Central memory CD8-positive, alpha-beta T cell (primary cell): ENCODE measurements around the gene CHCHD6.

Source experiments
- ATAC-seq: fragments of 150-1000 bp; cut with Tn5 transposase; replicated peaks from 2 replicates; pipeline ENCODE4 v1.10.0; 2022; ENCODE audit warnings: mild to moderate bottlenecking, moderate FRiP score, moderate number of reproducible peaks; ENCODE audit not compliant: poor library complexity, severe bottlenecking; ENCODE audit errors: extremely low read depth
- DNase-seq, 2 donors: peaks; one replicate each; pipeline ENCODE4 v3.0.0; 2021; ENCODE audit warnings: low spot score in 2 of 2
- H3K27ac Mint-ChIP-seq: one replicate; pipeline ENCODE4 v1.8.0; 2022; ENCODE audit warnings: low read depth, mild to moderate bottlenecking, moderate library complexity, mixed read lengths
- H3K27me3 Mint-ChIP-seq: one replicate; pipeline ENCODE4 v1.8.0; 2022; ENCODE audit warnings: mixed read lengths
- H3K36me3 Mint-ChIP-seq: one replicate; pipeline ENCODE4 v1.8.0; 2022; ENCODE audit warnings: mild to moderate bottlenecking, moderate library complexity, mixed read lengths; ENCODE audit not compliant: insufficient read depth
- H3K4me1 Mint-ChIP-seq: one replicate; pipeline ENCODE4 v1.8.0; 2022; ENCODE audit warnings: mixed read lengths
- H3K4me3 Mint-ChIP-seq: one replicate; pipeline ENCODE4 v1.8.0; 2022; ENCODE audit warnings: mild to moderate bottlenecking, moderate library complexity, mixed read lengths
- H3K9me3 Mint-ChIP-seq: one replicate; pipeline ENCODE4 v1.8.0; 2022; ENCODE audit warnings: mixed read lengths

The CHCHD6 gene

DNA sequence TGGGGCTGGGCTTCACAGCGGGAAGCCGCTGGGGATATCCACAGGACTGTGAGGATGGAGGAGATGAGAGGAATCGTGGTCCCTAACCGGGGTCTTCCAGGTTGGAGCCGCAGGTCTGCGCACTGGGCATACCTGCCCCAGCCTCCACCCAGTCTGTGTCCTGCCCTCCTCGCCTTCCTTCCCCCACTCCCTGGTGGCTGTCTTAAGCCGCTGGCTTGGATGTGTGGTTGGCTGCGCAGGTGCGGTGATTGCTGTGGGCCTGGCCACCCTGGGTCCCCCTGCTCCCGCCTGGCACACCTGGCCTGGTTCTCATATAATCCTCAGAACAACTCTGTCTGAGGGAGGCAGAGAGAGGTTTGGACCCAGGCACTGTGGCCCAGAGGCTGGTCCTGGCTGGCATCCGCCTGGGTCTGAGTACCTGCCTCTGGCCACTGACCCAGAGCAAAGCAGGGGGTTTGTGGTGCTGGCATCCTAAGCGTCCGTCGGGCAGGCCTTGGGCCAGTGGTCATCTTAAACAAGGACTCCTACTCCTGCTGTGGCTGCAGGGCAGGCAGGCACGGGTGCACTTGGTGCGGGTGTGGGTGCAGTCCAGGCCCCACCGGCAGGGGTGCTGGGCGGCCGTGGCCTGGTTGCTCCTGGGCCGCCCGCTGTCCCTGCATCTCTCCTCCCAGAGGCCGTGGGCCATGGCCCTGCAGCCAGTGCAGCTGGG, 297.6 kb downstream of the CHCHD6 start:
- Mint-ChIP-seq H3K4me3 (no peak overlapping the region), H3K9me3 (no peaks in the 10 kb centered on the region), H3K36me3 (peaks cover 2% of the 10 kb centered on the region), H3K27ac (no peak overlapping the region), H3K4me1 (peaks cover 6% of the 10 kb centered on the region), H3K27me3 (no peaks in the 10 kb centered on the region)
- ATAC-seq (no peak), DNase-seq (no peak)

DNA sequence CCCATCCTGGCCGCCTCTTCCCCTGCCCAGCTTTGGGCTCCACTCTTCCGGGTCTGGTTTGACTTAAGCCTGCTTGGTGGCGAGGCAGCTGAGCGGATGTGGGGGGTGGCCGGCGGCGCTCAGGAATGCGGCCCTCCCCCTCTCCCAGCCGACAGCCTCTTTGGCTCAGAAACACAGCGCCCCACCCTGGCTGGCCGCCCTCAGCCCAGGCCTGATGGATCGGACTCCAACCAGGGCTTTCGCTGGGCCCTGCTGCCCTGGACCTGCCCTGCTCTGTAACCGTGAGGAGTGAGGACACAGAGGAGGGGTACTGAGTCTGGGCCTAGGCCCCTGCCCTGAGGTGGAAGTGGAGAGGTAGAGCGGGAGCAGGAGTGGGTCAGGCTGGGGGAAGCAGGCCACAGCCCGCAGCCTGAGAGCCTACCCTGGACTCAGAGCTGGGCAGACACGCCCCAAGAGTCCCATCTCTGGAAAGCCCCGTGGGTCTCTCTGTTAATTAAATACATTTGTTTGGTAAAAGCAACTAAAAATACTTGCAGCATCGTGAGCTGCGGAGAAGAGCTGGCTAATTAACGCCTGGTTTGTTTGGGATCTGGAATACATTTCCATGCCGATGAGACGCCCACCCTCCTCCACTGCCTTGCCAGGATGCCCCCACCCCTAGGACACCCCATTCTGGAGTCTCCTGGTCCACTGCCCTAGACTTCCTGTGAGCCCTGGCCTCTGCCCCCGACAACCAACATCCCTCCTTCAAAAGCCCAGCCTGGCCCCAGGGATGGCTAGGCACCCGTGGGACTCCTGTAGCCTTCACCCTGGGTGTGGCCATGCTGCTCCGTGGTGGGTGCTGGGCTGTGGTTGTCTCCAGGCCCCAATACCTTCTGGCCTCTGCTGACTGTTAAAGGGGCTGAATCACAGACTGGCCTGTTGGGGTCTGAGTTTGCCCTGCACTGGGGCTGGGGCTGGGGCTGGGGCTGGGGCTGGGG, 298.4 kb downstream of the CHCHD6 start:
- H3K27me3 Mint-ChIP-seq, result no peaks in the 10 kb centered on the region
- no peak overlapping the region for H3K4me3 Mint-ChIP-seq
- H3K9me3 Mint-ChIP-seq, result no peaks in the 10 kb centered on the region
- ATAC-seq (no peak), DNase-seq (no peak)
- H3K27ac Mint-ChIP-seq, result no peak overlapping the region
- peaks cover 6% of the 10 kb centered on the region for H3K4me1 Mint-ChIP-seq
- H3K36me3 Mint-ChIP-seq, result peaks cover 5% of the 10 kb centered on the region

DNA sequence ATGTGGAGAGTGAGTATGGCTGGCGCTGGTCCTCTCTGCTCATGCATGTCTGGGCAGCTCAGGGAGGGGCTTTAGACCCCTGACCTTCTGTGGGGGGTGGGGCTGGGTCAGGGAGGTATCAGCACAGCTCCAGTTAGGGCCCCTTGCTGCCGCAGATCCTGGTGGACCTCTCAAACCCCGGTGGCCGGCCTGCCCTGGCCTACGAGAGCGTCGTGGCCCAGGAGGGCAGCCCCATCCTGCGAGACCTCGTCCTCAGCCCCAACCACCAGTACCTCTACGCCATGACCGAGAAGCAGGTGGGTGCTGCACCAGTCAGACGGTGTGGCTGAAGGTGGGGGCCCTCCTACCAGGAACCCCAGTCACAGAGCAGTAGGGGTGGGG, 299.1 kb downstream of the CHCHD6 start:
- Mint-ChIP-seq H3K36me3 (peaks cover 2% of the 10 kb centered on the region), H3K27me3 (no peaks in the 10 kb centered on the region), H3K9me3 (no peaks in the 10 kb centered on the region), H3K27ac (no peak overlapping the region), H3K4me1 (peaks cover 2% of the 10 kb centered on the region), H3K4me3 (no peak overlapping the region)
- no peak for DNase-seq
- no peak for ATAC-seq

DNA sequence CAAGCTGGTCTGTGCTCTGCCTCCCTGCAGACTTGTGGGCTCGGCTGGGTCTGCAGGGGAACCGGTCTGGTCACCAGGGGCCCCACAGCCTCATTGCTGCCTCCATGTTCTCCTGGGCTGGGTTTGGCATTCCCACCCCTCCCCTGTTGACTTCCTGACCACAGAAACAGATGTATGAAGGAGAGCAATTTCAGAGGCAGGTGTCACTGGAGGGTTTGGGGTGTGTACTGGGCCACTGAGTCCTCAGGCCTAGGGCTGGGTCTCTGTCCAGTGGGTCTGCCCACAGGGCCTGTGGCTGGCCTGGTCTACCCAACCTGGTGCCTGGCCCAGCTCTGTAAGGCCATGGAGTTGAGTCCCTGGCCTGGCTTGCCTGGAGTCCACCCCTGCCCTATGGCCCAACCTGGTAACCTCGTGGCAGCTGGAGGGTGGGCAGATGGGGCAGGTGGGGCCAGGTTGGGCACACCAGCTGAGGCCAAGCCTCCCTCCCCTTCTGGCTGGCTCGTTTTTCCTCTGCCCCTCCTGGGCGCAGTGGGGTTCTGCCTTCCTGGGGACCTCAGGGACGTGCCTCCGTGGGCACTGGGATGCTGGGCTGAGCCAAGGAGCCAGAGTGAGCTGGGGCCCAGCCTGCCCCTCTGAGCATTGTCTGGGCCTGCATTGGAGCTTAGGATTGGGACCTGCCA, 299.7 kb downstream of the CHCHD6 start:
- Mint-ChIP-seq H3K36me3 (peaks cover 2% of the 10 kb centered on the region), H3K4me3 (no peak overlapping the region), H3K27ac (no peak overlapping the region), H3K27me3 (no peaks in the 10 kb centered on the region), H3K4me1 (no peaks in the 10 kb centered on the region), H3K9me3 (no peaks in the 10 kb centered on the region)
- no peak for ATAC-seq
- no peak for DNase-seq

DNA sequence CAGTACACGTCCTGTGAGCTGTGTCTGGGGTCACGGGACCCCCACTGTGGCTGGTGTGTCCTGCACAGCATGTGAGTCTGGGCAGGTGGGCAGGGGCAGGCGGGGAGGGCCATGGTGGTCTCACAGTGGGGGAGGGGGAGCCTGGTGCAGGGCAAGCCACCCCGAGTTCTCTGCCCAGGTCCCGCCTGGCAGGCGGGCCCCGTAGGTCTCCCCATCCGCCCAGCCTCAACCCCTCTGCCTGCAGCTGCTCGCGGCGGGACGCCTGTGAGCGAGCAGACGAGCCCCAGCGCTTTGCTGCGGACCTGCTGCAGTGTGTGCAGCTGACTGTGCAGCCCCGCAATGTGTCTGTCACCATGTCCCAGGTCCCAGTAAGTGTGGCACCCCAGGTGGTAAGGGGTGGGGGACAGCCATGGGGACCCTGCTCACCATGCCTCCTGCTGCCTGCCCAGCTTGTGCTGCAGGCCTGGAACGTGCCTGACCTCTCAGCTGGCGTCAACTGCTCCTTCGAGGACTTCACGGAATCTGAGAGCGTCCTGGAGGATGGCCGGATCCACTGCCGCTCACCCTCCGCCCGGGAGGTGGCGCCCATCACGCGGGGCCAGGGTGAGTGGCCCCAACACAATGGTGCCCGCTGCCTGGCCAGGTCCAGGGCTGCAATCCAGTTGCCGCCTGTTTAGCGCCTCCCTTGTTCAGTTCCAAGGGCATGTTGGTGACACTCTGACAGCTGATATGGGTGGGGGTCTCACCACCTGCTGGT, 300.8 kb downstream of the CHCHD6 start:
- no peak overlapping the region for H3K27ac Mint-ChIP-seq
- no peak for ATAC-seq
- no peak overlapping the region for H3K4me3 Mint-ChIP-seq

DNA sequence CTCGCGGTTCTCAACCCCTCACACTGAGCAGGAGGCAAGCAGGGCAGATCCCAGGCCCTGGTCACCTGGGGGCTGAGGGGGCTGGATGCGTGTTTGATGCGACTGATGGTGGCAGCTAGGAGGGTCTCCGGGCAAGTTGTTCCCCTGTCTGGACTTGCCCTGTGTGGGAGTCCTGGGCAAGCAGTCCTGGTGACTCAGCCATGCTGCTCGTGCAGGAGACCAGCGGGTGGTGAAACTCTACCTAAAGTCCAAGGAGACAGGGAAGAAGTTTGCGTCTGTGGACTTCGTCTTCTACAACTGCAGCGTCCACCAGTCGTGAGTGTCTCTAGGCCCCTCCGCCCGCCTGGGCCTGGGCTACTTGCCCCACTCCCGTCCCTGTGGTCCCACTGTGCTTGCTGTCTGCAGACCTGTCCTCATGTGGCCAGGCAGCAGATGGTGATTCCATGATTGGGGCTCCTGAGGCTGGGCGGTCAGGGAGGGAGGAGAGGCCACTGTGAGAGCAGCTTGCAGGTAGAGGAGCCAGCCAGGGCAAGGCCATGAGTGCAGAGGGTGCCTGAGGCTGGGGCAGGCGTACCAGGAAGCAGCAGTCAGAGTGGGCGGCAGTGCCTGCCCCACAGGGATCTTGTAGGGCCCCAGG, 301.9 kb downstream of the CHCHD6 start:
- Mint-ChIP-seq H3K27me3 (no peaks in the 10 kb centered on the region), H3K9me3 (no peaks in the 10 kb centered on the region), H3K4me3 (no peak overlapping the region), H3K27ac (no peak overlapping the region), H3K36me3 (peaks cover 5% of the 10 kb centered on the region), H3K4me1 (no peaks in the 10 kb centered on the region)
- DNase-seq (no peak), ATAC-seq (no peak)

More for the DNA sequence above, 300.8 kb downstream of the CHCHD6 start:
- H3K36me3 Mint-ChIP-seq, result peaks cover 5% of the 10 kb centered on the region
- no peaks in the 10 kb centered on the region for H3K27me3 Mint-ChIP-seq
- no peaks in the 10 kb centered on the region for H3K4me1 Mint-ChIP-seq
- H3K9me3 Mint-ChIP-seq, result no peaks in the 10 kb centered on the region
- DNase-seq, result no peak

DNA sequence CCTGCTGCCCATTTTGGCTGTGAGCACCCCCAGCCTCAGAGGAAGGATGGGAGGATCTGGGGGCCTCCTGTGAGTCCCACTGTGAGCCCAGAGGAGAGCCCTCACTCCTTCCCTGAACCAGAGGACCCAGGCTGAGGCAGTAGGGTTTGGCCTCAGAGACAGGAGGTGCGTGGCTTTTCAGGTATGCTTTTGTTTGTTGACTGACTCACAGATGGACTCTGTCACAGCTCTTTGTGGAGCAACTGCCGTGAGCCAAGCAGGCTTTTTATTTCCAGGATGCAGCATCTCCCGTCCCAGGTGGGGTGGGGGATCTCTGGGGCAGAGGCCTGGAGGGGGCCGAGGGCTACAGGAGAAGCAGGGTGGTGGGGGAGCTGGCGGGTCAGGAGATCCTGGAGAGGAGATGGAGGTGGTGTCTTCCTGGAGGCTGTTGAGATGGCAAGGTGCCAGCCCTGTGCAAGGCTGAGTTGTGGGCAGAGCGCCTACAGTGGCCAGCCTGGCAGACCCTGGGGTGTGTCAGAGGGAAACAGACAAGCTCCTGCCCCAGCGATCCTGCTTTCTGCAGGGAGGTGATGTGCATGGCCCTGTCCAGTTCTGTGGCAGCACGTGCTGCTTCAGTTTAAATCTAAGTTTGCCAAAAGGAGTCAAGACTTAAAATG, 302.9 kb downstream of the CHCHD6 start:
- Mint-ChIP-seq H3K27ac (no peak overlapping the region), H3K4me3 (no peak overlapping the region), H3K36me3 (peaks cover 5% of the 10 kb centered on the region), H3K9me3 (no peaks in the 10 kb centered on the region), H3K4me1 (no peaks in the 10 kb centered on the region), H3K27me3 (no peaks in the 10 kb centered on the region)
- DNase-seq (no peak), ATAC-seq (no peak)

DNA sequence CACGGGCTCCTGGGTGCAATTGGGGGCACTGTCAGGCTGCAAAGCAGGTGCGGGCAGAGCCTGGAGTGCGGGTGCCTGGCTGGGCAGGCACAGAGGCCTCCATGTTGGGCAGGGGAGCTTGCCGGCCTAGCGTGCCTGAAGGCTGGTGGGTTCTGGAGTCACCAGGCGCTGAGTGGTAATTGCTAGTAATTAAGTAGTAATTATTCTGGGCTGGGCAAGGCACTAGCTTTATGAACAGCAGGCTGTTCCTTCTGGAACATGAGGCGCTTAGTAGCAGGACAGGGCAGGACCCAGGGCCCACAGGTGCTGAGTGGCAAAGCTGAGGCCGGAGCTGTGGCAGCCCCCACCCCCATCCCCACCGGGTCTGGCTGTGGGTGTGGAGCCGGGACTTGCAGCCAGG, 304.2 kb downstream of the CHCHD6 start:
- Mint-ChIP-seq H3K36me3 (peaks cover 5% of the 10 kb centered on the region), H3K27me3 (no peaks in the 10 kb centered on the region), H3K9me3 (no peaks in the 10 kb centered on the region), H3K27ac (no peak overlapping the region), H3K4me1 (no peaks in the 10 kb centered on the region), H3K4me3 (no peak overlapping the region)
- no peak for DNase-seq
- no peak for ATAC-seq

DNA sequence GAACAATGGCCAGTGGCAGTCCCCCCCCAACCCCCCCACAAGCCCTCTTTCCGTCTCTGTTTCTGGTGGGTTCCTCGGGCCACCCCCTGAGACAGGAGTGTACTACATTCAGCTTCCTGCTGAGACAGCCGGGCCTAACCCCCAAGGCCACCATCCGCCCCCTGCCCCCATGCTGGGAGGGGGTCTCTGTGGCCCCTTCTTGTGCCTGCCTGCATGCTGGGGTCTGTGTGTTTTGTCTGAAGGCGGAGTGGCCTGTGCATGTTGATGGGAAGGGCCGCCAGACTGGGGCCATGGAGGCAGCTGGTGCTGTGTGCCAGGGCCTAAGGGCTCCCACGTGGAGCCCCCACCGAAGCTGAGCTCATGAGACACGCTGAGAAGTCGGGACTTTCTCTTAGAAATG, 305.5 kb downstream of the CHCHD6 start:
- H3K27ac Mint-ChIP-seq, result no peak overlapping the region
- DNase-seq, result no peak
- no peaks in the 10 kb centered on the region for H3K4me1 Mint-ChIP-seq
- peaks cover 5% of the 10 kb centered on the region for H3K36me3 Mint-ChIP-seq
- no peaks in the 10 kb centered on the region for H3K9me3 Mint-ChIP-seq
- no peak overlapping the region for H3K4me3 Mint-ChIP-seq
- no peaks in the 10 kb centered on the region for H3K27me3 Mint-ChIP-seq
- ATAC-seq, result no peak
